HEK293 (cell line): Measurements from ENCODE around the gene TNFRSF6B.

ENCODE experiments used
- CTCF ChIA-PET: fragments of 350-600 bp; formaldehyde crosslinking; extraction: SDS; loops from one replicate; lab custom pipeline; 2021; ENCODE audit warnings: antibody characterized with exemption; lab: Yijun Ruan, JAX
- POLR2A ChIA-PET: fragments of 300-600 bp; formaldehyde crosslinking; extraction: SDS; loops from one replicate; lab custom pipeline; 2020; ENCODE audit warnings: antibody characterized with exemption, inconsistent platforms; lab: Yijun Ruan, JAX
- H3K27ac ChIP-seq: fragments of 200-500 bp; sonication (Bioruptor generic); 2 replicates; pipeline ENCODE4 v1.5.1; 2014; ENCODE audit warnings: low read depth, low read length, control low read depth, inconsistent platforms; ENCODE audit errors: extremely low read depth
- H3K36me3 ChIP-seq, 2 experiments: fragments of 200-500 bp in 1 of 2; sonication (Bioruptor generic) in 1 of 2; 1 replicate in 1 of 2; 2 replicates in 1 of 2; pipeline ENCODE4 v1.5.1; 2014 to 2017; ENCODE audit warnings: inconsistent platforms in 2 of 2, low read length in 2 of 2; ENCODE audit not compliant: control insufficient read depth in 2 of 2, insufficient read depth in 1 of 2
- H3K4me1 ChIP-seq: fragments of 200-500 bp; sonication (Bioruptor generic); 2 replicates; pipeline ENCODE4 v1.5.1; 2014; ENCODE audit warnings: mild to moderate bottlenecking, low read length, inconsistent platforms; ENCODE audit not compliant: control insufficient read depth, insufficient read depth
- H3K4me3 ChIP-seq: 2 replicates; pipeline ENCODE4 v1.5.1; 2011; ENCODE audit warnings: low read depth, mild to moderate bottlenecking, control low read depth, low read length, moderate library complexity
- H3K9me3 ChIP-seq: fragments of 200-500 bp; sonication (Bioruptor generic); 2 replicates; pipeline ENCODE4 v1.5.1; 2014; ENCODE audit warnings: low read depth, low read length, inconsistent platforms; ENCODE audit not compliant: control insufficient read depth, insufficient read depth
- EGR2 ChIP-seq: fragments of 450-650 bp; formaldehyde crosslinking; IDR thresholded peaks from 2 replicates; pipeline ENCODE4 v1.5.1; 2016; ENCODE audit warnings: low read depth, missing biosample characterization, missing genetic modification characterization
- GLIS1 ChIP-seq: fragments of 450-650 bp; formaldehyde crosslinking; IDR thresholded peaks from 2 replicates; pipeline ENCODE4 v1.5.1; 2016; ENCODE audit warnings: missing biosample characterization, missing genetic modification characterization
- HIC1 ChIP-seq: fragments of 450-650 bp; formaldehyde crosslinking; IDR thresholded peaks from 2 replicates; pipeline ENCODE4 v1.5.1; 2016; ENCODE audit warnings: missing biosample characterization, missing genetic modification characterization
- KLF1 ChIP-seq: fragments of 450-650 bp; formaldehyde crosslinking; IDR thresholded peaks from 2 replicates; pipeline ENCODE4 v1.5.1; 2016; ENCODE audit warnings: missing biosample characterization, missing genetic modification characterization
- KLF7 ChIP-seq: fragments of 450-650 bp; formaldehyde crosslinking; IDR thresholded peaks from 2 replicates; pipeline ENCODE4 v1.5.1; 2016; ENCODE audit warnings: missing biosample characterization, missing genetic modification characterization, borderline replicate concordance
- PRDM1 ChIP-seq: fragments of 450-650 bp; formaldehyde crosslinking; IDR thresholded peaks from 2 replicates; pipeline ENCODE4; 2016; ENCODE audit warnings: missing biosample characterization, missing genetic modification characterization
- RBAK ChIP-seq: fragments of 450-650 bp; formaldehyde crosslinking; IDR thresholded peaks from 2 replicates; pipeline ENCODE4 v1.5.1; 2016; ENCODE audit warnings: missing biosample characterization, missing genetic modification characterization
- SETDB1 ChIP-seq: IDR thresholded peaks from one replicate; pipeline ENCODE4 v1.6.1; 2017; ENCODE audit warnings: mild to moderate bottlenecking, low read length, moderate library complexity, mixed read lengths; ENCODE audit not compliant: insufficient read length
- SP7 ChIP-seq: fragments of 450-650 bp; formaldehyde crosslinking; IDR thresholded peaks from 2 replicates; pipeline ENCODE4 v1.5.1; 2016; ENCODE audit warnings: missing biosample characterization, missing genetic modification characterization
- ZBTB10 ChIP-seq: fragments of 450-650 bp; formaldehyde crosslinking; IDR thresholded peaks from 2 replicates; pipeline ENCODE4 v1.5.1; 2016; ENCODE audit warnings: missing biosample characterization, missing genetic modification characterization
- ZNF10 ChIP-seq: fragments of 450-650 bp; formaldehyde crosslinking; IDR thresholded peaks from 2 replicates; pipeline ENCODE4 v1.5.1; 2017; ENCODE audit warnings: missing biosample characterization, missing genetic modification characterization
- ZNF146 ChIP-seq: fragments of 450-650 bp; formaldehyde crosslinking; IDR thresholded peaks from 2 replicates; pipeline ENCODE4 v1.5.1; 2016; ENCODE audit warnings: missing biosample characterization, missing genetic modification characterization
- ZNF211 ChIP-seq: fragments of 450-650 bp; formaldehyde crosslinking; IDR thresholded peaks from 2 replicates; pipeline ENCODE4 v1.5.1; 2016; ENCODE audit warnings: low read depth, missing biosample characterization, missing genetic modification characterization
- ZNF214 ChIP-seq: fragments of 450-650 bp; formaldehyde crosslinking; IDR thresholded peaks from 2 replicates; pipeline ENCODE4 v1.5.1; 2017; ENCODE audit warnings: missing biosample characterization, mild to moderate bottlenecking, missing genetic modification characterization, borderline replicate concordance
- ZNF23 ChIP-seq: fragments of 450-650 bp; formaldehyde crosslinking; IDR thresholded peaks from 2 replicates; pipeline ENCODE4 v1.5.1; 2016; ENCODE audit warnings: missing biosample characterization, missing genetic modification characterization, borderline replicate concordance
- ZNF26 ChIP-seq: fragments of 450-650 bp; formaldehyde crosslinking; IDR thresholded peaks from 2 replicates; pipeline ENCODE4 v1.5.1; 2016; ENCODE audit warnings: missing biosample characterization, missing genetic modification characterization
- ZNF274 ChIP-seq, 2 experiments: fragments of 200-500 bp in 1 of 2; fragments of 450-650 bp in 1 of 2; sonication (Bioruptor generic) in 1 of 2; formaldehyde crosslinking in 1 of 2; IDR thresholded peaks; 2 replicates each; pipeline versions ENCODE4 v1.5.1 to v1.6.1; 2014 to 2016; ENCODE audit warnings: borderline replicate concordance in 1 of 2, inconsistent platforms in 1 of 2, low read length in 1 of 2, missing biosample characterization in 1 of 2, missing genetic modification characterization in 1 of 2
- ZNF561 ChIP-seq: fragments of 450-650 bp; IDR thresholded peaks from 2 replicates; pipeline ENCODE4 v1.5.1; 2018; ENCODE audit warnings: missing biosample characterization, missing genetic modification characterization, borderline replicate concordance
- ZNF600 ChIP-seq: fragments of 450-650 bp; formaldehyde crosslinking; IDR thresholded peaks from 2 replicates; pipeline ENCODE4 v1.5.1; 2016; ENCODE audit warnings: missing biosample characterization, missing genetic modification characterization
- ZNF658 ChIP-seq: fragments of 450-650 bp; formaldehyde crosslinking; IDR thresholded peaks from 2 replicates; pipeline ENCODE4; 2016; ENCODE audit warnings: missing biosample characterization, missing genetic modification characterization

TNFRSF6B gene

GRCh38 chr20:63653041-63653973 lies 43.1 kb upstream of the TNFRSF6B start, which contains the start of gene STMN3 (continued):
- TF ChIP-seq SETDB1 (no peak), RBAK (tag by site-specific recombination) (no peak), SP7 (peak; percentile 59), ZNF23 (tag by site-specific recombination) (no peak), GLIS1 (tag by site-specific recombination) (peak; percentile 29; the same call in 1 of the 2 replicates), ZNF561 (peak; percentile 54), ZNF600 (peak; percentile 87), ZNF146 (no peak)

- no peak overlapping the region for H3K4me3 ChIP-seq
- no peak overlapping the region; the same call in 1 of the 2 replicates for H3K27ac ChIP-seq
- POLR2A ChIA-PET, result interaction anchor here (1.0 to 1.5 kb wide), 5 partner anchors 8 to 80 kb away, joined by 3 to 17 read pairs (median 5); partner anchors contain the start of genes ARFRP1, GMEB2, HELZ2 and ZGPAT
- no peak for TF ChIP-seq ZNF214 (tag by site-specific recombination)
- TF ChIP-seq HIC1, result 0 out of 2 replicates have a peak, but pooled peaks have one; percentile 75
- TF ChIP-seq ZNF600, result peak; percentile 43
- TF ChIP-seq PRDM1 (tag by site-specific recombination), result 0 out of 2 replicates have a peak, but pooled peaks have one; percentile 34
- TF ChIP-seq ZBTB10 (tag by site-specific recombination), result 0 out of 2 replicates have a peak, but pooled peaks have one; percentile 9
- TF ChIP-seq ZNF274 (IDR thresholded peaks at IDR 0.05; ENCODE audit: low read length), result no peak
- TF ChIP-seq ZNF274 (tag by site-specific recombination; IDR thresholded peaks at IDR 0.05; ENCODE audit: borderline replicate concordance), result no peak
- H3K4me1 ChIP-seq, result no peaks in the 10 kb centered on the region; the same call in 1 of the 2 replicates
- no peaks in the 10 kb centered on the region for H3K9me3 ChIP-seq
- CTCF ChIA-PET, result no interaction called here
- H3K36me3 ChIP-seq, result no peaks in the 10 kb centered on the region
These were observed 42.3 kb upstream of the TNFRSF6B start for GRCh38 chr20:63653974-63654668.

- Histone ChIP-seq H3K9me3 (no peaks in the 10 kb centered on the region), H3K36me3 (peaks cover 0 to under 1% of the 10 kb centered on the region in 2 experiments; a peak in 1 of 3 replicates), H3K27ac (no peak overlapping the region), H3K4me1 (no peaks in the 10 kb centered on the region; the same call in 1 of the 2 replicates), H3K4me3 (no peak overlapping the region)
- ChIA-PET CTCF (interaction anchor here (1.5 kb wide), 1 partner anchor 13 kb away, joined by 4 read pairs; no protein-coding TSS in a partner anchor), POLR2A (no interaction called here)
- TF ChIP-seq ZNF211 (tag by site-specific recombination) (no peak), KLF7 (no peak), KLF1 (tag by site-specific recombination) (no peak), EGR2 (tag by site-specific recombination) (no peak), ZNF10 (tag by site-specific recombination) (no peak), ZNF658 (tag by site-specific recombination) (no peak), ZNF26 (tag by site-specific recombination) (no peak)
These were observed 41.2 kb upstream of the TNFRSF6B start for GRCh38 chr20:63655249-63655648.
